Astrocyte (in vitro differentiated cells and primary cell): ENCODE results near the gene GAL3ST1. TPM values are rescaled to one million over a fixed set of nuclear protein-coding genes. Genes with fewer than 3 reads are reported as not detected.
"Not testable (repeated sequence)": the region's sequence is repeated elsewhere in the genome, so short reads cannot be mapped to it uniquely, and the experiment has no call there.

Experiments
- DNase-seq: peaks from one replicate; pipeline ENCODE4 v3.0.0-alpha.2; 2010; ENCODE audit warnings: low read depth
- FAIRE-seq: peaks from 2 replicates; lab custom pipeline; 2011; peaks lifted over from hg19 to GRCh38; lab: Jason Lieb, UNC
- H2AFZ ChIP-seq: 2 replicates; pipeline ENCODE4 v1.6.0; 2012; ENCODE audit warnings: low read depth, low read length, inconsistent platforms
- H3K27ac ChIP-seq: 2 replicates; pipeline ENCODE4 v1.5.1; 2011; ENCODE audit warnings: low read depth, low read length, inconsistent platforms
- H3K27me3 ChIP-seq: 2 replicates; pipeline ENCODE4 v1.6.0; 2011; ENCODE audit warnings: low read length, inconsistent platforms; ENCODE audit not compliant: insufficient read depth
- H3K36me3 ChIP-seq: 2 replicates; pipeline ENCODE4 v1.5.1; 2011; ENCODE audit warnings: low read length, inconsistent platforms; ENCODE audit not compliant: insufficient read depth
- H3K4me1 ChIP-seq: 2 replicates; pipeline ENCODE4 v1.5.1; 2011; ENCODE audit warnings: low read length, inconsistent platforms; ENCODE audit not compliant: insufficient read depth
- H3K4me2 ChIP-seq: 2 replicates; pipeline ENCODE4 v1.6.0; 2012; ENCODE audit warnings: low read length, inconsistent platforms
- H3K4me3 ChIP-seq: 2 replicates; pipeline ENCODE4 v1.5.1; 2011; ENCODE audit warnings: low read depth, mild to moderate bottlenecking, low read length, inconsistent platforms; ENCODE audit not compliant: insufficient read depth
- H3K79me2 ChIP-seq: 2 replicates; pipeline ENCODE4 v1.6.0; 2012; ENCODE audit warnings: mild to moderate bottlenecking, low read length, inconsistent platforms; ENCODE audit not compliant: insufficient read depth
- H3K9ac ChIP-seq: 2 replicates; pipeline ENCODE4 v1.6.0; 2012; ENCODE audit warnings: mild to moderate bottlenecking, low read length, inconsistent platforms
- H3K9me3 ChIP-seq: 2 replicates; pipeline ENCODE4 v1.5.1; 2012; ENCODE audit warnings: low read depth, mild to moderate bottlenecking, low read length, inconsistent platforms; ENCODE audit not compliant: insufficient read depth
- H4K20me1 ChIP-seq: 2 replicates; pipeline ENCODE4 v1.6.0; 2012; ENCODE audit warnings: low read length, inconsistent platforms; ENCODE audit not compliant: insufficient read depth
- H3K27ac Mint-ChIP-seq: one replicate; pipeline ENCODE4 v1.8.0; 2021; ENCODE audit warnings: mild to moderate bottlenecking, mixed read lengths; ENCODE audit not compliant: unreplicated experiment
- H3K27me3 Mint-ChIP-seq: one replicate; pipeline ENCODE4 v1.8.0; 2021; ENCODE audit warnings: low read depth, mixed read lengths; ENCODE audit not compliant: unreplicated experiment
- H3K36me3 Mint-ChIP-seq: one replicate; pipeline ENCODE4 v1.8.0; 2021; ENCODE audit warnings: low read depth, mixed read lengths; ENCODE audit not compliant: unreplicated experiment
- H3K4me1 Mint-ChIP-seq: one replicate; pipeline ENCODE4 v1.8.0; 2021; ENCODE audit warnings: low read depth, mixed read lengths; ENCODE audit not compliant: unreplicated experiment
- H3K4me3 Mint-ChIP-seq: one replicate; pipeline ENCODE4 v1.8.0; 2021; ENCODE audit warnings: mild to moderate bottlenecking, moderate library complexity, mixed read lengths; ENCODE audit not compliant: unreplicated experiment
- H3K9me3 Mint-ChIP-seq: one replicate; pipeline ENCODE4 v1.8.0; 2021; ENCODE audit warnings: mild to moderate bottlenecking, mixed read lengths; ENCODE audit not compliant: unreplicated experiment
- CTCF ChIP-seq: IDR thresholded peaks from 2 replicates; pipeline ENCODE4 v1.5.1; 2011; ENCODE audit warnings: low read depth, mild to moderate bottlenecking, inconsistent platforms, low read length, moderate library complexity; ENCODE audit not compliant: insufficient read depth
- EZH2 ChIP-seq: IDR thresholded peaks from 2 replicates; pipeline ENCODE4 v1.6.1; 2012; ENCODE audit warnings: mild to moderate bottlenecking, low read length, inconsistent platforms; ENCODE audit not compliant: insufficient read depth
- total RNA-seq: library from RNA; stranded (reverse); gene quantifications from 2 replicates; pipeline ENCODE4 v1.2.1, GENCODE V29; 2021

GAL3ST1 gene
- total RNA-seq, 1 donor from 2014 or later: 3.4 TPM

- Histone ChIP-seq H3K9ac (no peak overlapping the region), H3K4me1 (peaks cover 6% of the 10 kb centered on the region), H3K4me2 (no peak overlapping the region), H3K27ac (no peak overlapping the region), H3K79me2 (no peaks in the 10 kb centered on the region), H3K9me3 (no peaks in the 10 kb centered on the region), H3K27me3 (peaks cover 7% of the 10 kb centered on the region), H3K4me3 (no peak overlapping the region), H2AFZ (no peak overlapping the region), H3K36me3 (no peaks in the 10 kb centered on the region), H4K20me1 (no peaks in the 10 kb centered on the region)
- Mint-ChIP-seq H3K4me1 (no peaks in the 10 kb centered on the region), H3K27me3 (peaks cover 31% of the 10 kb centered on the region), H3K9me3 (no peaks in the 10 kb centered on the region), H3K36me3 (no peaks in the 10 kb centered on the region), H3K27ac (no peak overlapping the region), H3K4me3 (no peak overlapping the region)
- no peak for DNase-seq
- TF ChIP-seq EZH2 (no peak), CTCF (no peak)
- no peak for FAIRE-seq
These were observed 10.3 kb downstream of the GAL3ST1 start for GRCh38 chr22:30564045-30564760.

DNA sequence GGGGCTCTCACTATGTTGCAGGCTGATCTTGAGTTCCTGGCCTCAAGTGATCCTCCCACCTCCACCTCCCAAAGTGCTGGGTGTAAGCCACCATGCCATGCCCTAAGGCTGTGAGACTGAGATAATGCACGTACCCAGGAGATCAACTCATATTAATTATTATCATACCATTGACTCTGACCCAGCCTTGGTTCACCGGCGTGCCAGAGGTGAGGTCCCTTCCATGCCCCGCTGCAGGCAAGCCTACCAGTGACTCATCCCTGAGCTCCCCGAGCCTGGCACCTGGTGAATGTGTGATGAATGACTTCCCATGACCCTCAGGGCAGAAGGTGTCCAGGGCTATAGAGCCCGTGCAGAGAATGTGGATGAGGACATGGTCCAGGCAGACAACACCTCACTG lies 12.1 kb downstream of the GAL3ST1 start:
- TF ChIP-seq CTCF (no peak), EZH2 (no peak)
- DNase-seq (no peak), FAIRE-seq (no peak)
- no peaks in the 10 kb centered on the region for H3K36me3 Mint-ChIP-seq
- no peak overlapping the region for H3K4me3 ChIP-seq
- H3K79me2 ChIP-seq: no peaks in the 10 kb centered on the region
- no peak overlapping the region for H2AFZ ChIP-seq
- peaks cover 21% of the 10 kb centered on the region for H3K27me3 Mint-ChIP-seq
- H3K27ac ChIP-seq: no peak overlapping the region
- H3K9me3 ChIP-seq: no peaks in the 10 kb centered on the region
- peaks cover 2% of the 10 kb centered on the region for H3K27me3 ChIP-seq
- no peak overlapping the region for H3K27ac Mint-ChIP-seq
- H4K20me1 ChIP-seq: no peaks in the 10 kb centered on the region
- H3K36me3 ChIP-seq: no peaks in the 10 kb centered on the region
- peaks cover 6% of the 10 kb centered on the region for H3K4me1 ChIP-seq
- no peak overlapping the region for H3K9ac ChIP-seq
- no peak overlapping the region for H3K4me2 ChIP-seq
- H3K4me1 Mint-ChIP-seq: no peaks in the 10 kb centered on the region
- peak overlapping the region; percentile 2 for H3K4me3 Mint-ChIP-seq
- no peaks in the 10 kb centered on the region for H3K9me3 Mint-ChIP-seq

DNA sequence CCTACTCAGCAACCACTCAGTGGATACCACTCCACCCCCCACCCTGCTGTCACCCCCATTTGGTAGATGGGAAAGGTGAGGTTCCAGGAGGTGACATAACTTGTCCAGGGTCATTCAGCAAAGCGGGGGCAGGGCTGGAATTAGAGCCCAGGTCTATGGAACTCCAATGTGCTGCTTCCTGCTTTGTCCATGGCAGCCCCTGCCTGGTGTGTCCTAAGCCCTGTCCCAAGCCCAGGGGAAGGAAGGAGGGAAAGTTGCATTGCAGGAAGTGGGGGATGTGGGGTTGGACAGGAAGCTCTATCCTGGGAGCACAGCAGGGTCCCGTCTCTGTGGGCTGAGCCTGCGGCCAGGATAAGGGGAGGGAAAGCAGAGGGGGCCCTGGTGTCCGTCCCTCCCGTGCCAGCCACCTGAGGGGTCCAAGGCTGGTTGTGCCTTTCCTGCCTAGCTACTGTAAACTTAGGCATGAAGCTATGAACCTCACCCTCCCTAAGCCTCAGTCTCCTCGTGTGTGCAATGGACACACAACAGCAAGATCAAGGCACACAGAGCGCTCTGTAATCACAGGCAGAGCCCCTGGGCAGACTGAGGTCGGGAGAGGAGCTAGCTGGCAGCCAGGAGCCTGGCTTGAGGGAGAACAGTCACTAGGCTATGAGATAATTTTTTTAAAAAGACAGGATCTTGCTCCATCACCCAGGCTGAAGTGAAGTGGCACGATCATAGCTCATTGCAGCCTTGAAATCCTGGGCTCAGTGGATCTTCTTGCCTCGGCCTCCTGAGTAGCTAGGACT lies 12.9 kb downstream of the GAL3ST1 start:
- Histone ChIP-seq H3K27ac (no peak overlapping the region), H3K4me1 (peaks cover 6% of the 10 kb centered on the region), H3K9ac (no peak overlapping the region), H3K4me3 (no peak overlapping the region), H3K27me3 (peaks cover 2% of the 10 kb centered on the region), H4K20me1 (no peaks in the 10 kb centered on the region), H2AFZ (peak overlapping the region; percentile 47), H3K9me3 (no peaks in the 10 kb centered on the region), H3K36me3 (no peaks in the 10 kb centered on the region), H3K4me2 (peak overlapping the region; percentile 3), H3K79me2 (no peaks in the 10 kb centered on the region)
- Mint-ChIP-seq H3K9me3 (no peaks in the 10 kb centered on the region), H3K4me1 (no peaks in the 10 kb centered on the region), H3K4me3 (no peak overlapping the region), H3K27ac (no peak overlapping the region), H3K36me3 (no peaks in the 10 kb centered on the region), H3K27me3 (peaks cover 18% of the 10 kb centered on the region)
- TF ChIP-seq CTCF (no peak), EZH2 (no peak)
- DNase-seq: no peak
- FAIRE-seq: no peak

DNA sequence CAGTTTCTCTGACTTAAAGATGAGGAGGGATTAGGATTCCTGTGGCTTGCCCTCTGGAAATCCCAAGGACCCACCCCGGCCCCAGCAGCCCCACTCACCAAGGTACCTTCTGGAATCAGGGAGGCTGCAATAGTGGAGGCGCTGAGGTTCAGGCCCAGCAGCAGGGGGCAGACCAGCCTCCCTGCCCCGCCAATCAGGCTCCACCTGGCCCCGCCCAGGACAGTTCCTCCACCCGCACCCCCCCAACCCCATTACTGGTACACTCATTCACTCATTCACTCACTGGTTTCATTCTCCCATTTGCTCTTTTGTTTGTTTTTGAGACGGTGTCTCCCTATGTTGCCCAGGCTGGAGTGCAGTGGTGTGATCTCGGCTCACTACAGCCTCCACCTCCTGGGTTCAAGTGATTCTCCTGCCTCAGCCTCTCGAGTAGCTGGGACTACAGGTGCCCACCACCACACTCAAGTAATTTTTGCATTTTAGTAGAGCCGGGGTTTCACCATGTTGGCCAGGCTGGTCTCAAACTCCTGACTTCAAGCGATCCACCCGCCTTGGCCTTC lies 13.7 kb downstream of the GAL3ST1 start:
- not testable (repeated sequence) for FAIRE-seq, H3K9me3 Mint-ChIP-seq, H3K4me3 ChIP-seq, H3K27me3 ChIP-seq, H3K9me3 ChIP-seq, H3K36me3 ChIP-seq, H3K4me2 ChIP-seq, H3K36me3 Mint-ChIP-seq, H3K79me2 ChIP-seq, H3K27ac ChIP-seq, H3K9ac ChIP-seq, DNase-seq, H2AFZ ChIP-seq, H4K20me1 ChIP-seq, H3K27ac Mint-ChIP-seq, H3K4me1 ChIP-seq, H3K4me3 Mint-ChIP-seq, H3K4me1 Mint-ChIP-seq
- peaks cover 13% of the 10 kb centered on the region for H3K27me3 Mint-ChIP-seq
